ENCODE data around the gene ANAPC7. TPM values are rescaled to one million over a fixed set of nuclear protein-coding genes. Genes with fewer than 3 reads are reported as not detected.

ANAPC7 gene
- total and polyA plus RNA-seq, 2 of the 13 experiments (the other 11 are each of a cell fraction or from before 2014, with no cell fraction given), result 40.0 to 69.1 TPM

DNA sequence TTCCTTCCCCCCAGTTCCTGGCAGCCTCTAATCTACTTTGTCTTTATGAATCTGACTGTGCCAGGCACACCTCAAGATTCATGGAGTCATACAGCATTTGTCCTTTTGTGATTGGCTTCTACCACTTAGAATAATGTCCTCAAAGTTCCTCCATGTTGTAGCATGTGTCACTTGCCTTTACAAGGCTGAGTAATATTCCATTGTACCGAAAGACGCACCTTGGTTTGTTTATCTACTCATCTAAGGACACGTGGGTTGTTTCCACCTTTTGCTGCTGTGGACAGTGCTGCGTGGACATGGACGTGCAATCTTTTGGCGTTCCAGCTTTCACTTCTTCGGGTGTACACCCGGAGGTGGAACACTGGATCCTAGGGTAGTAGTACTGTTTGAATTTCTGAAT is 33.5 kb downstream of the ANAPC7 start:
- CTCF ChIA-PET (ENCODE audit: low intra/inter-chr PET ratio, low total read pairs), result no interaction called here
- no peak overlapping the region for H2AFZ ChIP-seq (ENCODE audit: low read length)
- H3K9ac ChIP-seq (ENCODE audit: insufficient read depth, low read depth, low read length), result no peak overlapping the region
- BruUV-seq (replicated peaks), result no TSS peak
- ATAC-seq (no peak), DNase-seq (ENCODE audit: low spot score) (no peak), FAIRE-seq (no peak)
- POLR2A ChIA-PET, result no interaction called here
- H3K27ac ChIP-seq (ENCODE audit: extremely low read length, insufficient read depth, low read length), result no peak overlapping the region
- H3K79me2 ChIP-seq (ENCODE audit: insufficient read depth, low read length), result no peaks in the 10 kb centered on the region
- H3K4me1 ChIP-seq (ENCODE audit: insufficient read depth, low read length), result peaks cover 30% of the 10 kb centered on the region
- H4K20me1 ChIP-seq (ENCODE audit: insufficient read depth, low read length), result no peaks in the 10 kb centered on the region
- H3K4me2 ChIP-seq (ENCODE audit: low read depth, low read length), result no peak overlapping the region
- intact Hi-C loops (cut with micrococcal nuclease; ENCODE audit: unreplicated experiment), result no loop called here
- WGBS (ENCODE audit: low lambda C conversion rate), result 95% methylated on average over 8 of the region's 8 CpGs
- H3K36me3 ChIP-seq (replicated peaks in 1 of 2; ENCODE audit: control insufficient read depth in 1 of 2, insufficient read depth in 2 of 2, low read length in 2 of 2), result peaks cover 15 to 27% of the 10 kb centered on the region in 2 experiments; a peak in 4 of 5 replicates
- H3K4me3 ChIP-seq (replicated peaks in 1 of 3; ENCODE audit: insufficient read depth in 1 of 3, low read depth in 2 of 3, low read length in 3 of 3), result no peak overlapping the region
- no peaks in the 10 kb centered on the region; a peak in 1 of 5 replicates for H3K27me3 ChIP-seq (ENCODE audit: control insufficient read depth in 1 of 2, insufficient read depth in 2 of 2, low read length in 2 of 2)
- in situ Hi-C loops (cut with HindIII; ENCODE audit: extremely low pct_ligation_motif_present, low pct_unique_long_range_greater_than_20kb), result no loop called here
- TF ChIP-seq CAMTA2 (CRISPR knock-in tag; IDR thresholded peaks at IDR 0.05; ENCODE audit: borderline replicate concordance) (no peak), ZNF552 (CRISPR knock-in tag; IDR thresholded peaks at IDR 0.05; ENCODE audit: borderline replicate concordance) (no peak), PRMT3 (CRISPR knock-in tag; IDR thresholded peaks at IDR 0.05; ENCODE audit: borderline replicate concordance, low read depth) (no peak), RFXAP (CRISPR knock-in tag; IDR thresholded peaks at IDR 0.05; ENCODE audit: borderline replicate concordance) (no peak), GATAD2A (CRISPR knock-in tag; IDR thresholded peaks at IDR 0.05) (no peak), REPIN1 (CRISPR knock-in tag; IDR thresholded peaks at IDR 0.05; ENCODE audit: borderline replicate concordance, low read depth) (no peak), ZNF670 (CRISPR knock-in tag; IDR thresholded peaks at IDR 0.05; ENCODE audit: borderline replicate concordance) (no peak), PAWR (CRISPR knock-in tag; IDR thresholded peaks at IDR 0.05; ENCODE audit: borderline replicate concordance) (no peak), MIXL1 (CRISPR knock-in tag; IDR thresholded peaks at IDR 0.05) (no peak), ASH2L (IDR thresholded peaks at IDR 0.05; ENCODE audit: insufficient read length, low read depth, low read length) (no peak), ERF (CRISPR knock-in tag; IDR thresholded peaks at IDR 0.05) (no peak), MED13 (CRISPR knock-in tag; IDR thresholded peaks at IDR 0.05) (no peak), FIP1L1 (IDR thresholded peaks at IDR 0.05; ENCODE audit: borderline replicate concordance, insufficient read depth, low read depth, low read length) (no peak), KLF9 (CRISPR knock-in tag; IDR thresholded peaks at IDR 0.05; ENCODE audit: low read depth) (no peak)
- TF ChIP-seq, protein P1, sequence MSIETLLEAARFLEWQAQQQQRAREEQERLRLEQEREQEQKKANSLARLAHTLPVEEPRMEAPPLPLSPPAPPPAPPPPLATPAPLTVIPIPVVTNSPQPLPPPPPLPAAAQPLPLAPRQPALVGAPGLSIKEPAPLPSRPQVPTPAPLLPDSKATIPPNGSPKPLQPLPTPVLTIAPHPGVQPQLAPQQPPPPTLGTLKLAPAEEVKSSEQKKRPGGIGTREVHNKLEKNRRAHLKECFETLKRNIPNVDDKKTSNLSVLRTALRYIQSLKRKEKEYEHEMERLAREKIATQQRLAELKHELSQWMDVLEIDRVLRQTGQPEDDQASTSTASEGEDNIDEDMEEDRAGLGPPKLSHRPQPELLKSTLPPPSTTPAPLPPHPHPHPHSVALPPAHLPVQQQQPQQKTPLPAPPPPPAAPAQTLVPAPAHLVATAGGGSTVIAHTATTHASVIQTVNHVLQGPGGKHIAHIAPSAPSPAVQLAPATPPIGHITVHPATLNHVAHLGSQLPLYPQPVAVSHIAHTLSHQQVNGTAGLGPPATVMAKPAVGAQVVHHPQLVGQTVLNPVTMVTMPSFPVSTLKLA (IDR thresholded peaks at IDR 0.05), result no peak
- TF ChIP-seq, protein P2, sequence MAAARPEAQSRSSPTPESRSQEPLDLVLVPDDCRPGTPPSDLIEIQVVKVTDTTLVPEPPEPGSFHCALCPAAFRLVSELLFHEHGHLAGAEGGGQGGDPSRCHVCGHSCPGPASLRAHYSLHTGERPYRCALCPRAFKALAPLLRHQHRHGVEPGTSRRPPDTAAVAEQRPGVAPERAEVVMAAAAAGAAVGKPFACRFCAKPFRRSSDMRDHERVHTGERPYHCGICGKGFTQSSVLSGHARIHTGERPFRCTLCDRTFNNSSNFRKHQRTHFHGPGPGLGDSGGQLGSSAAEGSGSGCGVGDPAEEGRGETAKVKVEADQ (CRISPR knock-in tag; IDR thresholded peaks at IDR 0.05; ENCODE audit: borderline replicate concordance), result no peak
- TF ChIP-seq, protein P3, sequence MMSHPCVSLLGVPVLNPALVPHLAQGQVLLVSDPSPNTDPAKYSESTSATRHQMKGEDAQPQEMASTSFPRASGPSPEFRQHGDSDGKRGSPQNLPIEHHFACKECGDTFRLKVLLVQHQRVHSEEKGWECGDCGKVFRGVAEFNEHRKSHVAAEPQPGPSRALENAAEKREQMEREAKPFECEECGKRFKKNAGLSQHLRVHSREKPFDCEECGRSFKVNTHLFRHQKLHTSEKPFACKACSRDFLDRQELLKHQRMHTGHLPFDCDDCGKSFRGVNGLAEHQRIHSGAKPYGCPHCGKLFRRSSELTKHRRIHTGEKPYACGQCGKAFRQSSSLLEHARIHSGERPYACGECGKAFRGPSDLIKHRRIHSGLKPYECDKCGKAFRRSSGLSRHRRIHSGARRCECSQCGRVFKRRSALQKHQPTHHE (CRISPR knock-in tag; IDR thresholded peaks at IDR 0.05; ENCODE audit: borderline replicate concordance), result no peak
- TF ChIP-seq, protein P4, sequence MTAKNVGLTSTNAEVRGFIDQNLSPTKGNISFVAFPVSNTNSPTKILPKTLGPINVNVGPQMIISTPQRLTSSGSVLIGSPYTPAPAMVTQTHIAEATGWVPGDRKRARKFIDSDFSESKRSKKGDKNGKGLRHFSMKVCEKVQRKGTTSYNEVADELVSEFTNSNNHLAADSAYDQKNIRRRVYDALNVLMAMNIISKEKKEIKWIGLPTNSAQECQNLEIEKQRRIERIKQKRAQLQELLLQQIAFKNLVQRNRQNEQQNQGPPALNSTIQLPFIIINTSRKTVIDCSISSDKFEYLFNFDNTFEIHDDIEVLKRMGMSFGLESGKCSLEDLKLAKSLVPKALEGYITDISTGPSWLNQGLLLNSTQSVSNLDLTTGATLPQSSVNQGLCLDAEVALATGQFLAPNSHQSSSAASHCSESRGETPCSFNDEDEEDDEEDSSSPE (CRISPR knock-in tag; IDR thresholded peaks at IDR 0.05), result no peak
- no peaks in the 10 kb centered on the region for H3K9me3 ChIP-seq (ENCODE audit: low read length)

All from HepG2 (cell line).